Activated CD8-positive, alpha-beta T cell treated with anti-CD3 and anti-CD28 coated beads for 36 hours (primary cell): Measurements from ENCODE around the gene CDK11A. TPM values are rescaled to one million over a fixed set of nuclear protein-coding genes. Genes with fewer than 3 reads are reported as not detected.

Source experiments
- ATAC-seq: fragments of 200-7000 bp; cut with Tn5 transposase; one replicate; pipeline ENCODE4 v1.10.0; 2021; ENCODE audit warnings: mild to moderate bottlenecking, moderate library complexity
- CTCF ChIA-PET: fragments of 350-600 bp; sonication (Branson Sonifier 250); formaldehyde crosslinking; loops from one replicate; lab custom pipeline; 2021; ENCODE audit warnings: antibody characterized with exemption; lab: Charles Lee
- POLR2A ChIA-PET: fragments of 350-600 bp; sonication (Branson Sonifier 250); formaldehyde crosslinking; loops from one replicate; lab custom pipeline; 2021; ENCODE audit warnings: antibody characterized with exemption; lab: Charles Lee
- DNase-seq: peaks from one replicate; pipeline ENCODE4 v3.0.0-alpha.2; 2020
- H3K27ac Mint-ChIP-seq: one replicate; pipeline ENCODE4 v1.8.0; 2021; ENCODE audit warnings: mild to moderate bottlenecking, mixed read lengths
- H3K27me3 Mint-ChIP-seq: one replicate; pipeline ENCODE4 v1.8.0; 2021; ENCODE audit warnings: mixed read lengths
- H3K36me3 Mint-ChIP-seq: one replicate; pipeline ENCODE4 v1.8.0; 2021; ENCODE audit warnings: low read depth, mixed read lengths
- H3K4me1 Mint-ChIP-seq: one replicate; pipeline ENCODE4 v1.8.0; 2021; ENCODE audit warnings: low read depth, mixed read lengths
- H3K4me3 Mint-ChIP-seq: one replicate; pipeline ENCODE4 v1.8.0; 2021; ENCODE audit warnings: mild to moderate bottlenecking, moderate library complexity, mixed read lengths
- H3K9me3 Mint-ChIP-seq: one replicate; pipeline ENCODE4 v1.8.0; 2021; ENCODE audit warnings: mixed read lengths
- CTCF ChIP-seq: fragments of 200-600 bp; IDR thresholded peaks from one replicate; pipeline ENCODE4 v1.8.0; 2022; ENCODE audit warnings: antibody characterized with exemption, mild to moderate bottlenecking
- intact Hi-C: fragments of 100-400 bp; cut with micrococcal nuclease; formaldehyde crosslinking; loops from one replicate; pipeline ENCODE4 v1.10.0; 2022
- total RNA-seq, 2 experiments: library from RNA; stranded (reverse); gene quantifications; one replicate each; pipeline ENCODE4 v1.2.3, GENCODE V29; 2021

CDK11A gene
- total RNA-seq, 2 experiments from 2014 or later = 64.8 to 70.6 TPM

GRCh38 chr1:1760715-1761114 lies 36.6 kb upstream of the CDK11A start:
- DNase-seq (no peak), ATAC-seq (no peak)
- no peak for TF ChIP-seq CTCF
- Mint-ChIP-seq H3K36me3 (peaks cover 24% of the 10 kb centered on the region), H3K9me3 (no peaks in the 10 kb centered on the region), H3K27ac (no peak overlapping the region), H3K4me3 (no peak overlapping the region), H3K27me3 (no peaks in the 10 kb centered on the region), H3K4me1 (no peaks in the 10 kb centered on the region)
- POLR2A ChIA-PET = no interaction called here
- CTCF ChIA-PET = no interaction called here
- intact Hi-C loops = no loop called here

GRCh38 chr1:1760345-1760650 lies 36.1 kb upstream of the CDK11A start:
- peaks cover 25% of the 10 kb centered on the region for H3K36me3 Mint-ChIP-seq
- DNase-seq (no peak), ATAC-seq (no peak)
- POLR2A ChIA-PET = interaction anchor here (0.8 kb wide), 1 partner anchor 8 kb away, joined by 3 read pairs; no protein-coding TSS in a partner anchor
- no peak overlapping the region for H3K27ac Mint-ChIP-seq
- CTCF ChIA-PET = no interaction called here
- H3K4me3 Mint-ChIP-seq = no peak overlapping the region
- no peak for TF ChIP-seq CTCF
- H3K4me1 Mint-ChIP-seq = no peaks in the 10 kb centered on the region
- no peaks in the 10 kb centered on the region for H3K27me3 Mint-ChIP-seq
- H3K9me3 Mint-ChIP-seq = no peaks in the 10 kb centered on the region
- intact Hi-C loops = no loop called here

GRCh38 chr1:1759456-1760344 lies 35.5 kb upstream of the CDK11A start:
- ATAC-seq (no peak), DNase-seq (no peak)
- POLR2A ChIA-PET = interaction anchor here (0.5 to 0.8 kb wide), 2 partner anchors 9 to 765 kb away, joined by 3 read pairs; no protein-coding TSS in a partner anchor
- H3K36me3 Mint-ChIP-seq = peaks cover 27% of the 10 kb centered on the region
- no peaks in the 10 kb centered on the region for H3K27me3 Mint-ChIP-seq
- intact Hi-C loops = no loop called here
- H3K9me3 Mint-ChIP-seq = no peaks in the 10 kb centered on the region
- TF ChIP-seq CTCF = no peak
- CTCF ChIA-PET = no interaction called here
- H3K27ac Mint-ChIP-seq = no peak overlapping the region
- no peak overlapping the region for H3K4me3 Mint-ChIP-seq
- no peaks in the 10 kb centered on the region for H3K4me1 Mint-ChIP-seq

- DNase-seq (no peak), ATAC-seq (no peak)
- ChIA-PET POLR2A (no interaction called here), CTCF (no interaction called here)
- intact Hi-C loops = no loop called here
- Mint-ChIP-seq H3K27ac (no peak overlapping the region), H3K36me3 (peaks cover 23% of the 10 kb centered on the region), H3K4me3 (no peak overlapping the region), H3K9me3 (no peaks in the 10 kb centered on the region), H3K4me1 (no peaks in the 10 kb centered on the region), H3K27me3 (no peaks in the 10 kb centered on the region)
- no peak for TF ChIP-seq CTCF
These were observed 34.7 kb upstream of the CDK11A start for GRCh38 chr1:1758692-1759455.
